NCI-H2081 treated with DMSO at 0.1 percent for 48 hours (cell line): ENCODE data around the gene ATG2B.

ENCODE experiments used
- DNase-seq: peaks from one replicate; lab custom pipeline; 2025; lab: John Stamatoyannopoulos, UW

Gene ATG2B

GRCh38 chr14:96362965-96363750 lies at the start of gene ATG2B, which contains the start of gene GSKIP:
ATG2B (minus strand) TSS chr14:96363341; CDS start chr14:96362976, 365 bp downstream.
GSKIP (plus strand) TSS chr14:96363526; CDS start chr14:96382248, 18,722 bp downstream.
- DNase-seq, result peak; percentile 38

GRCh38 chr14:96410119-96410518 lies 47.0 kb upstream of the ATG2B start:
- DNase-seq, result no peak

GRCh38 chr14:96409701-96410100 lies 46.6 kb upstream of the ATG2B start:
- no peak for DNase-seq

DNA sequence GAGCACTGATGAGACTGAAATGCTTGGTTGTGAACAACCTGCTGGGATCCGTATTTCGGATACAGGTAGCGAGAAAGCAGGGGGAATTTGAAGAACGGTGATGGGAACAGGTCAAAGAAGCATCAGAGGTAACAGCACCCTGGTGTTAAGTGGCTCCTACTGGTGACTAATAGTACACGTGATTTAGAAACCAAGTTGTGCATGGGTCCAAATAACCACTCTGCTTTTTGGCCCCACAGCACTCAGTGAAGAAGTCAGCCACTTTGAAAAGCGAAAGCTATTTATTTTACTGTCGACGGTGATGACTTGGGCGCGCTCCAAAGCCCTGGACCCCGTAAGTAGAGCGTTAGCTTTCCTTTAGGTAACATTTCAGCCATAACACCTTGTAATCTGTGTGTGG lies 45.5 kb upstream of the ATG2B start:
- no peak for DNase-seq

GRCh38 chr14:96407935-96408570 lies 44.9 kb upstream of the ATG2B start:
- DNase-seq, result no peak

DNA sequence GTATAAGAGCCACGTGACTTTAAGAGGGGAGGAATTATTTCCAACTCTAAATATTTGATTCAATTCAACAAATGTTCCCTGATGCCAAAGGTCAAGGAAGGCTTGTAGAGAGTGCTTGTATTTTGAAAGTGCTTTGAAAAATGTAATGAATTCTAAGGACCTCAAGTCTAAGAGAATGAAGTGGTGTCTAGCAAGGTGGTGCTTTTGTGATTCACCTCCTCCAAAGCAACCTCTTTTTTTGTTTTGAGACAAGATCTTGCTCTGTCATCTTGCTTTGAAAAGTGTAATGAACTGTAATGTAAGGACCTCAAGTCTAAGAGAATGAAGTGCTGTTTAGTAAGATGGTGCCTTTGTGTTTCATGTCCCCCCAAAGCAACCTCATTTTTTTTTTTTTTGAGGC lies 42.5 kb upstream of the ATG2B start:
- no peak for DNase-seq

- DNase-seq, result no peak
Observed at GRCh38 chr14:96403409-96403808, 40.3 kb upstream of the ATG2B start.

DNA sequence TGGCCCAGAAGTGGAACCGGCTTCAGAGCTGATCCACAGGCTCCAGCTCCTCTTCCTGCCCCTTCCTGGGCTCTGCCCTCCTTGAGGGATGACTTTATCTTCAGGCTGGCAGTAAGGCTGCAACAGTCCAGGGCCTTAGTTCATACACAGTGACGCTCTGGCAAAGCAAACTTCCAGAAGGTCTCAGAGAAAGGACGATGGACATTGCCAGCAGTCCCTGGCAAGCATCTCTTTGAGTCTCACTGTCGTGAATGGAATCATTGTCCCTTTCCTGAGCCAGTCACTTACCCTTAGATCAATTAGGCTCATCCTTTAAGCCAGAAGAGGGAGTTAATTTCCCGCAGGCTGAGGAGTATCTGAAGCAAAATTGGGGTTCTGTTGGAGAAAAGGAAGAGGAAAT lies 37.4 kb upstream of the ATG2B start:
- DNase-seq, result no peak

DNA sequence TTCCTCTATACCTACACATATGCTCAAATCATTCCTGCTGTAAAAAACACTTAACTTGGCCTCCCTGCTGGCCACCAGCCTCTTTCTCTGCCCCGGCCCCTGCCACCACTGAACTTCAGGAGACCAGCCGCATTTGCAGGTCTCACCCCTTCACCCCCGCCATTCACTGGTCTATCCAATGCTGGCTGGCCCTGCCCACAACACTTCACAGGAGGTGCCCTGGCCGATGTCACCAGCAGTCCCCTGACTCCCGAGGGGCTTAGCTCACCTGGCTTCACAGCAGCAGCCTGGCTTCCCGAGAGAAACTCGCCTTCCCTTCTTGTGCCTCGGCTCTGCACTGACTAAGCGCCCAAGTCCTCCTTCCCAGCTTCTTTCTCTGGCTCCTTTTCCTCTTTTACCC lies 36.3 kb upstream of the ATG2B start:
- no peak for DNase-seq

GRCh38 chr14:96398921-96399320 lies 35.8 kb upstream of the ATG2B start:
- no peak for DNase-seq

- no peak for DNase-seq
Observed at GRCh38 chr14:96398432-96398831, 35.3 kb upstream of the ATG2B start.

DNA sequence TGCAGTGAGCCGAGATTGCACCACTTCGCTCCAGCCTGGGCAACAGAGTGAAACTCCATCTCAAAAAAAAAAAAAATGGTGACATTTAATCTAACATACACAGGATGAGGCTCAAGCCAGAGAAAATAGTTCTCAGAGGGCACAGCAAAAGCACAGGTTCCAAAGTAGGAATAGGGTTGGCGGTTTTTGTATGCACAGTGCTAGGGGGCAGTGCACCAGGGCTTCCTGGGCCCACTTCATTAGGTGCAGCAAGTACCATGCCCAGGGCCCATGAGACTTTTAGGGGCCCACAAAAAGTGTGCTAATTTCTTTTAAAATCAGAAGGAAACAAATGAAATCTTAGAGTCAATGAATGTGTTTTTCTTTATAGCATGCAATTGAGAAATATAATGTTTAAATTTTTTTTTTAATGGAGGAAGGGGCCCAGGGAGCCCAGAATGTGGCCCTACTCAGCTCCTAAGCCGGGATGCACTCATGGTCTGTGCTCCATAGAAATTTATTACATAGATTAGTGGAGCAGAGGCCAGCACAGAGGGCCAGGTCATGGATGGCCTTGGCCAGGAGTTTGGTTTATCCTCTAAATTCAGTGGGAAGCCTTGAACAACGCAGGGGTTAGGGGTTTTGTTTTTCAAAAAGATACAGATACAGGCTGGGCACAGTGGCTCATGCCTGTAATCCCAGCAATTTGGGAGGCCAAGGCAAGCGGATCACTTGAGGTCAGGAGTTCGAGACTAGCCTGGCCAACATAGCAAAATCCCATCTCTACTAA lies 31.1 kb upstream of the ATG2B start:
- no peak for DNase-seq

DNA sequence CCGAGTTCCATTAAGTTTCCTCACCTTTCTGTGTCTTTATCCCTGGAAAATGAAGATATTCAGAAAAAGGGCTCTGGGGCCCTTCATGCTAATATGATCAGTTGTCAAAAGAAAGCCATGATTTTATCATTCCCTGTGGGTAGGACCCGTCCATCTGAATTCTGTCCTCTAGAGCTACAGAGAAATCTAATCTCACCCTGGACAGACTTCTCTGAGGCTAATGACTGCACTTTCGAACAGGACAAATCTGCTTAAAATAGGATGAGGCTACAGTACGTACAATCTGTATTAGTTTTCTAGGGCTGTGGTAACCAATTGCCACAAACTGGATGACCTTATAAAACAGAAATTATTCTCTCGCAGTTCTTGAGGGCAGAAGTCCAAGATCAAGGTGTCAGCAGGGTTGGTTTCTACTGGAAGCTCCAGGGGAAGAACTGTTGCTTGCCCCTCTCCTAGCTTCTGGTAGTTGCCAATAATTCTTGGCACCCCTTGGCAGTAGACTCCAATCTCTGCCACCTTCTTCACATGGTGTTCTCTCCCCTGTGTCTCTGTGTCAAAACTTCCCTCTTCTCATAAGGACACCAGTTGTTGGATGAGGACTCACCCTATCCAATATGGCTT lies 30.0 kb upstream of the ATG2B start:
- no peak for DNase-seq

DNA sequence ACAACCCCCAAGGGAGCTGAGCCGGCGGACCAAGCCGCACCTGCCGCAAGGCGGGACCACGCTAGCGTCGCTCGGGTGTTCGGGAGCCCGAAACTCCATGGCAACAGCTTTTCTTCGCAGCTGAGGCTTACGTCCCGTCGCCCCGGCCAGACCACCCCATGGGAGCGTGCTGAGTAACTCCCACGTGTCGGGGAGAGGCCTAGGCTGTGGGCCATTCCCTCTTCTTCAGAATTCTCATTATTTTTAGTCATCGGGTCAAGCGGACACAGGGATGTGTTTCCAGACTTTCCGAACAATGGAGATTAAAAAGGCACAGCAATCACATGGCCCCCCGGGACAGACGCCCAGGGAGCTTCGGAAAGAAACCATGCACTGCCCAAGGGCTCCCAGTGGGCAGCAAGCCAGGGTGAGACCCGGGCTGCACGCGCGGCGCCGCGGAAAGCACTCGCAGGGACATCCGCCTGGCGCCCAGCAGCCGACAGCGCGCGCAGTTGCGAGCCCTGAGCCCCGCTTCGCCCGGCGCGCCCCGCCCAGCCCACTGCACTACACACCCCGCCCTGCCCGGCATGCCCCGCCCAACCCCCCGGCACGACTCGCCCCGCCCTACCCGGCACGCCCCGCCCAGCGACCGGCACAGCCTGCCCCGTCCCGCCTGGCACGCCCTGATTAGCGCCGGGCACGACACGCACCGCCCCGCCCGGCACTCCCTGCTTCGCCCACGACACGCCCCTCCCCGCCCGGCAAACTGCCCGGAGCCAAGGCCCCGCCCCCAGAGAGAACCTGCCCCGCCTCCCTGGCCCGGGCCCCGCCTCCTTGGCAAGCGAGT lies 28.4 kb upstream of the ATG2B start:
- peak; percentile 78 for DNase-seq

- DNase-seq, result no peak
Observed at GRCh38 chr14:96390965-96391292, 27.8 kb upstream of the ATG2B start.

- no peak for DNase-seq
Observed at GRCh38 chr14:96385385-96385784, 22.2 kb upstream of the ATG2B start.

DNA sequence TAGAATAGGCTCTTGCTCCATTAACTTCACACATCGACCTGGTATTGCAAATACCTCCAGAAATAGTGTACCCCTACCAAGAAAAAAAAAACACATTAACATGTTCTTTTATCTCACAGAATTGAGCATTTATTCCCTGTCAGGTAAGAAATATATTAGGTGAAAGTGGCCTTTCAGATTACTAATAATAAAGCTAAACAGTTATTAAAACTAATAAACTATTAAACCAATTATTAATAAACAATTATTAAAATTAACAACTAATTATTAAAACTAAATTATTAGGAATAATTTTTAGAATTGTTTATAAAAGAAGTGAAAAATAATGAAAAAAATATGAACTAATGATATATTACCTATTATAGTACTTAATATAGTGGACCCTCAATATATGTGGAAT lies 21.6 kb upstream of the ATG2B start:
- no peak for DNase-seq

DNA sequence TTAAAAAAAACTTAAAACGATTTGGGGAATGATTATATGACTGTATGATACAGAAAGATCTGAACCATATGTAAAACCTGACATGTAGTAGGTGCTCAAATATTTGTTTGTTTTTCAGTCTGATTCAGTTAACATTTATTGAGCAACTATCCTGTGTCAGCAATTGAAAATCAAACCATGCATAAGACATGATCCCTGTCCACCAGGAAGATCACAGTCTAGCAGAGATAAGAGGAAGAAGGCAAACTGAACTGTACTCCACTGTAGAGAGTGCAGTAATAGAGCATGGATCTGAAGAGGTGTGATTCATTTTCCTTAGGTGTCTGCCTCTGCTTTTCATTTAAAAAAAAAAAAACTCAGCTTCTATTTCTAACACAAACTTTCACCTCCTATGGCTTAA lies 20.9 kb upstream of the ATG2B start:
- DNase-seq, result no peak

DNA sequence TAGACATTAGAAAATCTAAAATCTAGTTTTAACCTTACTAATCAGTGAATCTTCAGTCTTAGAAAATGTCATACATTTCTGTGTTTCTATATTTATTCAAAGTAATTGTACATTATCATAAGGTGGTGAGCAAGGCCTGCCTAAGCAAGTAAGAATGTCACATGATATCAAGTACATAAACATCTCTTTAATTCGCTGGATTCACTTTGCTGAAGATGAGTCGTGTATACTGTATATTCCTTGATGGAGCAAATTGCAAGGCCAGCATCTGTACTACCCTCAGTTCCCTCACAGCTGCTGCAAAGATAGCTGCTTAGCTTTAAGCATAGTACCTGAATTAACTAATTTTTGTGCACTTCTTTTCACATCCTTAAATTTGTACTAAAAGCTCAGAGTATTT lies 20.3 kb upstream of the ATG2B start:
- DNase-seq, result no peak

DNA sequence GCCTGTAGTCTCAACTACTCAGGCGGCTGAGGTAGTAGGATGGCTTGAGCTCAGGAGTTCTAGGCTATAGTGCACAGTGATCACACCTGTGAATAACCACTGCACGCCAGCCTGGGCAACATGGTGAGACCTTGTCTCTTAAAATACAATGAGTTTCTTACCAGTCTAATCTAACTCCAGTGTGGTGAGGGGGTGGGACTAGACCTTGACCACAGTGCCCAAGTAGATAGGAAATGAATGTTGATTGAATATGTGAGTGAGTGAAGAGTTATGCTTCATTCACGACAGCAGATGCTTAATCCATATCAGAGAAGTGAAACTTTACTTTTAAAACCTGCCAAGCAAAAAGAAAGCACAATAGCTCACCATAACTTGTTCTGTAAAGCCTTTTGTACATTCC lies 17.6 kb upstream of the ATG2B start:
- no peak for DNase-seq

DNA sequence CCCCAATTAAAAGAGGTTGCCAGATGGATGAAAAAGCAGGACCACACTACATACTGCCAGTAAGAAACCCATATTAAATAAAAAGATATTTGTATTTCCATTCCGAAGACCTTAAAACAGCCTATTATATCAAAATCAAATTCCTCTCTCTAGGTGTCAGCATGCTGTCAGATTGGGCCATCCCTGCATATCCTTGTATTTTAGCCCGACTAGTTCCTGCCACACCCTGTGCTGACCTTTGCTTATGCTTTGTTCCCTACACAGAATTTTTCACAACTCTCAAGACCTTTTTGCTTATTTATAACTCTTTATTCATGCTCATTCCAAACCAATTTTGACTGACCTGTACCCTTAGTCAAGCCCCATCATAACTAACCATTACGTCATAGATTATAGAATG lies 13.0 kb upstream of the ATG2B start:
- DNase-seq, result no peak

DNA sequence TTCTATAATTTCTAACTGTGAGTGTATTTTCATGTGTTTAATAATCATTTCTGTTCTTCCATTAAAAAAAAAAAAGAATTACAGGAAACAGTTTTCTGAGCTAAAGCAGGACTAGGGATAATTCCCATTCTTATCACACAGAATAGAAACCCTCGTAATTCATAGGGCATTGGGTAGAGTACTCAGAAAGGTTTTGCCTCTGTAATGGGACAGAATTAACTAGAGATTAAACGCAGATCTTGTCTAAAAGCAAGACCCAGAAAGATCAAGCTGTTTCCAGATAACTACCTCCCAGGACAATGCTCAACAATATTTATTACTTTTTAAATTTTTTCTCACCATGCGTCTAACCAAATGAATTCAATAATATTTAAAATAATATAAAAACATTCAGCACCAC lies 10.4 kb upstream of the ATG2B start:
- no peak for DNase-seq
